RPMI7951 (cell line): ENCODE measurements around the gene CSF1. TPM values are rescaled to one million over a fixed set of nuclear protein-coding genes. Genes with fewer than 3 reads are reported as not detected.

ENCODE experiments used
- DNase-seq: peaks from one replicate; pipeline ENCODE4 v3.0.0-alpha.2; 2012; ENCODE audit warnings: low read depth
- total RNA-seq: library from RNA; depleted of rRNA; stranded (reverse); fragments of >200 nt; shearing (Covaris generic); gene quantifications from 2 replicates; pipeline ENCODE4 v1.2.3, GENCODE V29; 2014

Gene CSF1
- total RNA-seq, 1 experiment from 2014 or later = 35.4 TPM

- DNase-seq = no peak
Measured at GRCh38 chr1:109882288-109883245, 28.1 kb upstream of the CSF1 start.

- no peak for DNase-seq
Measured at GRCh38 chr1:109883248-109883955, 27.2 kb upstream of the CSF1 start.

- no peak for DNase-seq
Measured at GRCh38 chr1:109884242-109884891, 26.3 kb upstream of the CSF1 start.

GRCh38 chr1:109885589-109885988 is 25.1 kb upstream of the CSF1 start:
- no peak for DNase-seq

- DNase-seq = no peak
Measured at GRCh38 chr1:109886827-109887226, 23.8 kb upstream of the CSF1 start.

DNA sequence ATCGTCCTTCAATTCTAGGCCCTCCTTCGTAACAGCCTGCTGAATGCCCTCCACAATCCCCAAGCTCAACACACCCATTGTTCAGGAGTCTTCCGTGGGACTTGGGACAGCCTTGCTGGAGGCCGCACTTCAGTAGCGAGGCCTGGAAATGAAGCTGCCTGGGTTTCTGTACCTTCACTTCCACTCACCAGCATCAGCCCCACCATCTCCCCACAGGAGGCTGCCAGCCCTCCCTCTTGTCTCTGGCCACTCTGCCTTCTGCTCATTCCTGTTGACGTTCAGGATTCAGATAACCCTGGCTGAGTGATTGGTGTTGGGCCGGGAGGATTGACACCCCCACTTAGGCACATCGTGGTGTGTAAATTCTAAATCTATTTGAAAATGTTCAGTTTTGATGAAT is 23.4 kb upstream of the CSF1 start:
- DNase-seq = no peak

- no peak for DNase-seq
Measured at GRCh38 chr1:109887884-109888283, 22.8 kb upstream of the CSF1 start.

DNA sequence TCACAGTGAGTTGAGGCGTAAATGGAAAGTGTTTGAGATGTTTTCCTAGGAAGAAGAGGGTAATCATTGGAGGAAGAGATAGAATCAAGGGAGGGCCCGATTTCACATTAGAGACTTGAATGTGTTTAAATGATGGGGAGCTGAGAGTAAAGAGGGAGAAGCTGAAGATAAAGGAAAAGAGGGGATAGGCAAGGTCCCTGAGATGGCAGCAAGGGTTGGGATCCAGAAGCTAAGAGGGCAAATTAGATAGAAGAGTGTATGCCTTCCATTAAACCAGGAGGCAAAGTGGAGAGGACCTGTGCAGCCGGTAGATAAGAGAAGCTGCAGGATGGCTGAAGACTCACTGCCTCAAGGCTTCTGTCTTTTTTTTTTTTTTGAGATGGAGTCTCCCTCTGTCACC is 21.6 kb upstream of the CSF1 start:
- no peak for DNase-seq

DNA sequence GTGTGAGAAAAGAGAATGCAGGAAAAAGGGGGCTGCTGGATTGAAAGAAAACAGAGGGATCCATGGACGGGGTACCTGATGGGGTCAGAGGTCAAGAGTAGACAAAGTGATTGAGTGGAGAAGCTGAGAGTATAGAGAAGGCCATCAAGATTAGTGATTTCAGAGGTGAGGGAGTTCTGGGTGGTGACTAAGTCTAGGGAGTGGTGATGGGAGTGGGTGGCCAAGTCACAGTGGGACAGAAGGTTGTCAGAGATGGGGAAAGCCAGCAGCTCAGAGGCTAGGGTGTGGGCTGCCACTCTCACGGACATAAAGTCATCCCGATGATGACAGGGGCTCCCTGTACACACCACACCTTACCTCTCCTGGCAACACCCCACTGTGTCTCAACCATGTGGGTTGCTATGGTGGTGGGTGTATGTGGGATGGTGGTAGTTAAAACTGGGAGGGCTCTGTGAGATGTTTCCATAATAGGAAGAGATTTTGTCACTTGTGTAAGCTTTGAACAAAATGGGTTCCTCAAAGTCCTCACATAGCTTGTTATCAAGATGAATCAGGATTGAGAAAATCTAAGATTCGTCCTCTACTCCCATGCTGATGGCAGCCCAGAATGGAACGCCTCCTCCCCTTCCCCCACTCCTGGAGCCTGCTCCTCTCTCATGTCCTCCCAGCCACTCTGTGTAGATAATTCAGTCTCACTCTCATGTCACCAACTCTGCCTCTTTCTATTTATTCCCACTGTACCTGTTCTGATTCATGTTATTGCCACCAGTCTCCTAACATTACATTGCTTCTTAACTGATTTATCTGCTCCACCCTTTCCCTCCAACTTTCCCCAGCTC is 20.3 kb upstream of the CSF1 start:
- no peak for DNase-seq

DNA sequence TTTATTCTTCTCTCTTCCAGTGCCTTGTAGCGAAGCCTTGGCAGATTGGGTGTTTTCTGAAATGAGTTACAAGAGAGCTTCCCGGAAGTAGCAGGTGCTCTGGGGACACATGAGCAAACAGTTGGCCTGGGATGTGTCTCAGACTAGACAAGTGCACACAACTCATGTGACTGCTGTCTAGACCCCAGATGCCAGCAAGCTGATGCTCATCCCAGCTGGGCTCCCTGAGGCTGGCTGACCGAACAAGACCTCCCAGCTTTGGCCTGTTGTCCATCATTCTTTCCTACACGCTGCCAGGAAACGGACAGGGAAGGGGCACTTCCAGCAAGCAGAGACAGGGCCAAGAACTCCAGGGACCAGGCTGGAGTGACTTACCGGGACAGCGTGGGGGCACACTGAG is 18.7 kb upstream of the CSF1 start:
- no peak for DNase-seq

- peak; percentile 73 for DNase-seq
Measured at GRCh38 chr1:109892561-109893368, 17.9 kb upstream of the CSF1 start.

- DNase-seq = no peak
Measured at GRCh38 chr1:109893532-109894171, 17.0 kb upstream of the CSF1 start.

DNA sequence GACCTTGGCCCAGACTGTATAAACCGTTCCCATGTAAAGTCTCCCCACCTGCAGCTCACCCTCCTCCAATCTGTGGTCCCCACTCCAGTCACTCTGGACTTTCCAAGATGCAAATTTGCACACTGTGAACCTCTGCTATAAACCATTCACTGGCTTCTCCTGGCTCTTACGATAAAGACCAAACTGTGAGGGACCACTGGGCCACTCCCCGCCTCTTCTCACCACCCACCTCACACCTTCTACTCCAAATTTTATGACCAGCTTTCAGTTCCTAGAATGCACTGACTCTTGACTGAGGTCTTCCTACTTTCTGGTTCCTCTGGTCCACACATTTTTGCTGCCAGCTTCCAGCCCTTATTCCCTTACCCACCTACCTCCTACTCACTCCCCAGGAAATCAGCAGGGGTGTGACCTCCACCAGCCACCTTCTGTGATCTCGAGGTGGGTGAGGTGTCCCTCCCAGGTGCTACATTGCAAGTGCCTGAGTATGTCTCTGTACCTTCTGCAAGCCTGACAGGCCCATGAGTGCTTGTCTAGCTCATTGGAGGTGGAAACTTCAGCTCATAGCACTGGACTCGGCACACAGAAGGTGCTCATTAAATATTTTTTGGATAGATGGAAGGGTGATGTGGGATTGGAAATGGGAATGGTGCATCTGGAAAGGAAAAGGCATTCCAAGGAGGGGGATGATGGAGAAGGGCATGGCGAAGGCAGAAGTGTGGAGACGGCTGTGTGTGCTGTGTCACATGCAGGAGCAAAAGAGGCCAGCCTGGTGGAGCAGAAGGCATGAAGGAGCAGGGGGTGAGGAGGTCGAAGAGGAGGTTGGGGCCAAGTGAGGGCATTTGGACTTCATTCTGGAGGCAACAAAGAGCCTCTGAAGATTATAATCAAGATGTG is 15.6 kb upstream of the CSF1 start:
- DNase-seq = no peak

DNA sequence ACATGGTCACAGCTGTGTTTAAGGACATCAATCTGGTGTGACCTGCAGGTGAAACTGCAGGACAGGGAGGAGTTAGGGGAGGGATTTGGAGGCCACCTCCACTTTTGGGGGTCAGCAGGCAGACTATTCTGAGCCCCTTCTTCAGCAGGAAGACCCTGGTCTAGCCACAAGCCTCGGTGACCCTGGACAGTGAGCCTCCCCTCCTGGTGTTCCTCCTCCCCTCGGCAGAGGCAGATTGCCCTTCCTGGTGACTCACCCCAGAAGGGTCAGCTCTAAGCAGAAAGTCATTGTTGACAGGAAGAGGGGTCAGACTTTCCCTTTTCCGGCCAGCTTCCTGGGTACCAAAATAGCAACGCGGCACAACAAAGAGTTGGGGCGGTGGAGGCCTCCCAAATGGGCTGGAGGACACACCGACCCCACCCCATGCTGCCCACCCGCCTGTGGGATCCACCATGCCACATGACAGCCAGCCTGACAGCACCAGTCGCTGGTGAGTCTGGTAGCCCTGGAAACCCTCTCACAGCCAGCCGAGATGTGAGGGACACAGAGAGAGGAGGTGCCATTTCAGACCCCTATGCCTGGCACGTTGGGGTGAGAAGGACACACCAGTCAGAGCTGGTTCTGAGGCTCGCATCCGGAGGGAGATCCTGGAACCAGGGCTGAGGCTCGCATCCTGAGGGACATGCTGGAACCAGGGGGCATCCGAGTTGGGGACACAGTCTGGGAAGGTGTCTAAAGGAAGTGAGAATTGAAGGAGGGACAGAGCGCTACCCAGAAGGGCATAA is 14.7 kb upstream of the CSF1 start:
- DNase-seq = peak; percentile 86

GRCh38 chr1:109896681-109897080 is 14.0 kb upstream of the CSF1 start:
- DNase-seq = no peak

DNA sequence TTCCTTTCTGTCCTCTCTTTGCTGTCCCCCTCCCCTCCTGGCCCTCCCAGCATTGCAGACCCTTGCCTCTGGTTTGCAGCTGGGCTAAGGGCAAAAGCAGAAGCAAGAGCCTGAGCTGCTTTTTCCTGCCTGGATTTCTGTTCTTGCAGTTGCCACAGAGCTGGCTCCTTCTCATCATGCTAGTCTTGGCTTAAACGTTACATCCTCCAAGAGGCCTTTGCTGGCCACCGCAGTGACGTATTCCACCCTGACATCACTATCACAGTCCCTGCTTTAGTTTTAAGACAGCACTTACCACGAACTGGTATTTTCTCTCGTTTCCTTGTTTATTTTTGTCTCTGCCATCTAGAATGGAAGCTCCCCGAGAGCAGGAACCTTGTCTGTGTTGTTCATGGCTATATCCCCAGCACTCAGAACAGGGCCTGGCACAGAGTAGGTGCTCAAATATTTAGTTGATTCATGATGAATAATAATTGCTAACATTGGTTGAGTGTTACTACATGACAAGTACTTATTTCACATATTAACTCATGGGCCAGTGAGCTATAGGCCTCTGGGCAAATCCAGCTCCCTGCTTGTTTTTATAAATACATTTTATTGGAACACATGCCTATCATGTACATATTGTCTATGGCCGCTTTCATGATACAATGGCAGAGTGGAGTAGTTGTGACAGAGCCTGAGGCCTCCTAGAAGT is 13.2 kb upstream of the CSF1 start:
- no peak for DNase-seq

DNA sequence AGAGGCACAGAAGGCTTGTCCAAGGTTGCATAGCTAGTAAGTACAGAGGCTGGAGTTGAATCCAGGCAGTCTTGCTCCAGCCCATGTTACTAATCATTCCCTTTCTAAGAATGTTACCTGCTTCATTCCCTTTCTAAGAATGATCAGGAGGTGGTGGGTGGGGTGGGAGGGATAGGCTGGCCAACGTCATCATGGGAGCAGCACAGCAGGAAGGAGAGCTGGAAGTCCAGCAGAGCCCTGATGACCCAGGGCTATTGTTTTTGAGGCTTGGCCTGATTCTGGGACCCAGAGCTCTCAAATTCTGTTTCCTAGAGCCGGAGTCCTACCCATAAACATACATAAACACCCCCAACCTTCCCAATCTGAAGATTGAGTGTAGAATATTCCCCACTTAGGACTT is 11.8 kb upstream of the CSF1 start:
- DNase-seq = no peak

DNA sequence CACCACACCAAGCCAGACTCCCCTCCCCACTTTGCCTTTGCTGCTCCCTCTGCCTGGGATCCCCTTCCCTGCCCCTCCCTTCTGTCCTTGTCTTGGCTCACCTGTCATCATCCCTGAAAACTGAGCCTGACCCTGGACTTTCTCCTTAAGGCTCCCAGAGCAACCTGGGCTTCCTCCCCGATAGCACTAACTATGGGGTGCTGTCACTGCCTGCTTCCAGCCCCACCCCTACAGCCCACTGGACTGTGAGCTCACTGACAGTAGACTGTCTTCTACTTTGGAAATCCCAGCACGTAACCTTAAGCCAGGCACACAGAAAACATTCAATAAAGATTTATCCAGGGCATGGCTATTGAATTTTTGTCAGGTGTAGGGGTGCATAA is 9.5 kb upstream of the CSF1 start:
- DNase-seq = no peak
